Inflammatory macrophage treated with lipopolysaccharide for 1 hour (primary cell): ENCODE results near the gene LNPEP.
A peak's percentile ranks its signal among the peaks of the same experiment; 100 is the strongest.
"Not testable (repeated sequence)": the region's sequence is repeated elsewhere in the genome, so short reads cannot be mapped to it uniquely, and the experiment has no call there.

ENCODE experiments used
- DNase-seq, 2 donors: peaks; one replicate each; pipeline ENCODE4 v3.0.0-alpha.2; 2020 to 2022

Gene LNPEP

GRCh38 chr5:97070234-97070633 is 134.4 kb downstream of the LNPEP start:
- DNase-seq, result no peak

- DNase-seq, result no peak
These were observed 135.2 kb downstream of the LNPEP start for GRCh38 chr5:97071101-97071500.

GRCh38 chr5:97071993-97072392 is 136.1 kb downstream of the LNPEP start:
- DNase-seq, result no peak

GRCh38 chr5:97072696-97073095 is 136.8 kb downstream of the LNPEP start:
- no peak for DNase-seq

GRCh38 chr5:97073420-97073819 is 137.5 kb downstream of the LNPEP start:
- no peak for DNase-seq

- DNase-seq, result no peak
These were observed 139.1 kb downstream of the LNPEP start for GRCh38 chr5:97074859-97075489.

GRCh38 chr5:97075649-97076048 is 139.8 kb downstream of the LNPEP start:
- DNase-seq, result no peak

GRCh38 chr5:97076098-97076497 is 140.2 kb downstream of the LNPEP start:
- DNase-seq, result no peak

- DNase-seq, result no peak
These were observed 141.4 kb downstream of the LNPEP start for GRCh38 chr5:97077246-97077645.

- DNase-seq, result peak; percentile 38 to 76
These were observed 143.3 kb downstream of the LNPEP start for GRCh38 chr5:97078958-97079743.

GRCh38 chr5:97084782-97085458 is 149.0 kb downstream of the LNPEP start:
- DNase-seq, result not testable (repeated sequence)

- peak; percentile 68 to 90 for DNase-seq
These were observed 149.7 kb downstream of the LNPEP start for GRCh38 chr5:97085459-97086181.
